ENCODE measurements around the gene DENND1B. TPM values are rescaled to one million over a fixed set of nuclear protein-coding genes. Genes with fewer than 3 reads are reported as not detected.
A peak's percentile ranks its signal among the peaks of the same experiment; 100 is the strongest.
"Not testable (repeated sequence)": the region's sequence is repeated elsewhere in the genome, so short reads cannot be mapped to it uniquely, and the experiment has no call there.

Gene DENND1B
- total RNA-seq, 5 donors from 2014 or later (not counting 1 experiment from before 2014, with no cell fraction given), result 13.6 to 29.8 (median 15.8) TPM

- H3K4me3 Mint-ChIP-seq; H3K36me3 ChIP-seq (ENCODE audit: control insufficient read depth in 2 of 2, extremely low read depth in 1 of 2, insufficient read depth in 1 of 2, low read length in 1 of 2); CTCF ChIA-PET; H3K4me3 ChIP-seq (ENCODE audit: control insufficient read depth in 1 of 2, extremely low read depth in 1 of 2, low read length in 1 of 2); DNase-seq; H3K4me1 ChIP-seq (ENCODE audit: control insufficient read depth in 1 of 2, extremely low read depth in 1 of 2, insufficient read depth in 2 of 2, low read length in 2 of 2); H3K27ac Mint-ChIP-seq; H3K9me3 ChIP-seq; H3K27me3 Mint-ChIP-seq; H3K27me3 ChIP-seq (replicated peaks in 1 of 2; ENCODE audit: control insufficient read depth in 2 of 2, extremely low read depth in 1 of 2, insufficient read depth in 2 of 2, low read length in 1 of 2); H3K27ac ChIP-seq (ENCODE audit: low read length); ATAC-seq (replicated peaks in 1 of 4): not testable (repeated sequence)
- Mint-ChIP-seq H3K36me3 (peaks cover 23% of the 10 kb centered on the region), H3K4me1 (peaks cover 45 to 60% (median 53%) of the 10 kb centered on the region in 3 donors), H3K9me3 (peaks cover 0 to 12% (median 0%) of the 10 kb centered on the region in 3 donors)
- POLR2A ChIA-PET, result interaction anchor here in 1 of 2 donors (0.6 kb wide), 1 partner anchor 46 kb away, joined by 3 read pairs; no protein-coding TSS in a partner anchor
- 90% methylated on average over 1 of the region's 4 CpGs for WGBS (ENCODE audit: insufficient coverage)
These were observed 74.6 kb downstream of the DENND1B start for GRCh38 chr1:197700688-197701087.

GRCh38 chr1:197696372-197696771 is 78.9 kb downstream of the DENND1B start:
- Histone ChIP-seq H3K4me1 (ENCODE audit: control insufficient read depth in 1 of 2, extremely low read depth in 1 of 2, insufficient read depth in 2 of 2, low read length in 2 of 2) (no peaks in the 10 kb centered on the region), H3K27ac (ENCODE audit: low read length) (no peak overlapping the region), H3K27me3 (replicated peaks in 1 of 2; ENCODE audit: control insufficient read depth in 2 of 2, extremely low read depth in 1 of 2, insufficient read depth in 2 of 2, low read length in 1 of 2) (no peaks in the 10 kb centered on the region), H3K9me3 (no peaks in the 10 kb centered on the region), H3K36me3 (ENCODE audit: control insufficient read depth in 2 of 2, extremely low read depth in 1 of 2, insufficient read depth in 1 of 2, low read length in 1 of 2) (no peaks in the 10 kb centered on the region), H3K4me3 (ENCODE audit: control insufficient read depth in 1 of 2, extremely low read depth in 1 of 2, low read length in 1 of 2) (no peak overlapping the region)
- H3K27ac Mint-ChIP-seq, result no peak overlapping the region
- DNase-seq (no peak), ATAC-seq (replicated peaks in 1 of 4) (no peak)
- no peak overlapping the region for H3K4me3 Mint-ChIP-seq
- peaks cover 0 to 12% (median 0%) of the 10 kb centered on the region in 3 donors for H3K9me3 Mint-ChIP-seq
- no peaks in the 10 kb centered on the region for H3K27me3 Mint-ChIP-seq
- POLR2A ChIA-PET, result no interaction called here
- WGBS (ENCODE audit: insufficient coverage), result no CpG with 5 or more reads among the region's 2 CpGs
- H3K36me3 Mint-ChIP-seq, result peaks cover 17% of the 10 kb centered on the region
- peaks cover 46 to 63% (median 59%) of the 10 kb centered on the region in 3 donors for H3K4me1 Mint-ChIP-seq
- CTCF ChIA-PET, result interaction anchor here in 1 of 2 donors (0.6 kb wide), 1 partner anchor 216 kb away, joined by 3 read pairs; no protein-coding TSS in a partner anchor

- H3K4me1 Mint-ChIP-seq, result peaks cover 46 to 63% (median 61%) of the 10 kb centered on the region in 3 donors
- no peak overlapping the region for H3K27ac Mint-ChIP-seq
- DNase-seq (no peak), ATAC-seq (replicated peaks in 1 of 4) (no peak)
- H3K27me3 Mint-ChIP-seq, result no peaks in the 10 kb centered on the region
- Histone ChIP-seq H3K36me3 (ENCODE audit: control insufficient read depth in 2 of 2, extremely low read depth in 1 of 2, insufficient read depth in 1 of 2, low read length in 1 of 2) (no peaks in the 10 kb centered on the region), H3K9me3 (no peaks in the 10 kb centered on the region), H3K27me3 (replicated peaks in 1 of 2; ENCODE audit: control insufficient read depth in 2 of 2, extremely low read depth in 1 of 2, insufficient read depth in 2 of 2, low read length in 1 of 2) (no peaks in the 10 kb centered on the region), H3K4me3 (ENCODE audit: control insufficient read depth in 1 of 2, extremely low read depth in 1 of 2, low read length in 1 of 2) (no peak overlapping the region), H3K4me1 (ENCODE audit: control insufficient read depth in 1 of 2, extremely low read depth in 1 of 2, insufficient read depth in 2 of 2, low read length in 2 of 2) (no peaks in the 10 kb centered on the region), H3K27ac (ENCODE audit: low read length) (no peak overlapping the region)
- peaks cover 16% of the 10 kb centered on the region for H3K36me3 Mint-ChIP-seq
- H3K4me3 Mint-ChIP-seq, result no peak overlapping the region
- H3K9me3 Mint-ChIP-seq, result peaks cover 0 to 9% (median 0%) of the 10 kb centered on the region in 3 donors
- POLR2A ChIA-PET, result no interaction called here
- CTCF ChIA-PET, result no interaction called here
These were observed 79.3 kb downstream of the DENND1B start for GRCh38 chr1:197695961-197696360.

- ATAC-seq (replicated peaks in 1 of 4) (no peak), DNase-seq (peak in 1 of 35 experiments; percentile 6)
- H3K27me3 Mint-ChIP-seq, result no peaks in the 10 kb centered on the region
- peaks cover 16 to 39% (median 36%) of the 10 kb centered on the region in 3 donors for H3K4me1 Mint-ChIP-seq
- H3K4me1 ChIP-seq (ENCODE audit: control insufficient read depth in 1 of 2, extremely low read depth in 1 of 2, insufficient read depth in 2 of 2, low read length in 2 of 2), result no peaks in the 10 kb centered on the region
- no peaks in the 10 kb centered on the region for H3K36me3 ChIP-seq (ENCODE audit: control insufficient read depth in 2 of 2, extremely low read depth in 1 of 2, insufficient read depth in 1 of 2, low read length in 1 of 2)
- H3K4me3 ChIP-seq (ENCODE audit: control insufficient read depth in 1 of 2, extremely low read depth in 1 of 2, low read length in 1 of 2), result no peak overlapping the region
- peaks cover 35% of the 10 kb centered on the region for H3K36me3 Mint-ChIP-seq
- no peak overlapping the region for H3K4me3 Mint-ChIP-seq
- no peaks in the 10 kb centered on the region for H3K9me3 ChIP-seq
- CTCF ChIA-PET, result no interaction called here
- H3K27ac ChIP-seq (ENCODE audit: low read length), result no peak overlapping the region
- H3K27me3 ChIP-seq (replicated peaks in 1 of 2; ENCODE audit: control insufficient read depth in 2 of 2, extremely low read depth in 1 of 2, insufficient read depth in 2 of 2, low read length in 1 of 2), result no peaks in the 10 kb centered on the region
- H3K27ac Mint-ChIP-seq, result no peak overlapping the region
- POLR2A ChIA-PET, result interaction anchor here in 1 of 2 donors (0.6 kb wide), 1 partner anchor 57 kb away, joined by 3 read pairs; no protein-coding TSS in a partner anchor
- peaks cover 7 to 16% (median 11%) of the 10 kb centered on the region in 3 donors for H3K9me3 Mint-ChIP-seq
These were observed 82.3 kb downstream of the DENND1B start for GRCh38 chr1:197692965-197693364.

- Mint-ChIP-seq H3K9me3 (peaks cover 7 to 16% (median 11%) of the 10 kb centered on the region in 3 donors), H3K27me3 (no peaks in the 10 kb centered on the region), H3K4me3 (no peak overlapping the region), H3K27ac (no peak overlapping the region), H3K4me1 (peaks cover 14 to 33% (median 29%) of the 10 kb centered on the region in 3 donors), H3K36me3 (peaks cover 40% of the 10 kb centered on the region)
- H3K9me3 ChIP-seq, result no peaks in the 10 kb centered on the region
- DNase-seq (no peak), ATAC-seq (replicated peaks in 1 of 4) (no peak)
- H3K4me1 ChIP-seq (ENCODE audit: control insufficient read depth in 1 of 2, extremely low read depth in 1 of 2, insufficient read depth in 2 of 2, low read length in 2 of 2), result no peaks in the 10 kb centered on the region
- ChIA-PET POLR2A (no interaction called here), CTCF (no interaction called here)
- H3K27ac ChIP-seq (ENCODE audit: low read length), result no peak overlapping the region
- no CpG with 5 or more reads among the region's 1 CpG for WGBS (ENCODE audit: insufficient coverage)
- no peaks in the 10 kb centered on the region for H3K36me3 ChIP-seq (ENCODE audit: control insufficient read depth in 2 of 2, extremely low read depth in 1 of 2, insufficient read depth in 1 of 2, low read length in 1 of 2)
- no peak overlapping the region for H3K4me3 ChIP-seq (ENCODE audit: control insufficient read depth in 1 of 2, extremely low read depth in 1 of 2, low read length in 1 of 2)
- no peaks in the 10 kb centered on the region for H3K27me3 ChIP-seq (replicated peaks in 1 of 2; ENCODE audit: control insufficient read depth in 2 of 2, extremely low read depth in 1 of 2, insufficient read depth in 2 of 2, low read length in 1 of 2)
These were observed 83.5 kb downstream of the DENND1B start for GRCh38 chr1:197691816-197692215.

GRCh38 chr1:197690074-197690473 is 85.2 kb downstream of the DENND1B start:
- Histone ChIP-seq H3K4me3 (ENCODE audit: control insufficient read depth in 1 of 2, extremely low read depth in 1 of 2, low read length in 1 of 2) (no peak overlapping the region), H3K4me1 (ENCODE audit: control insufficient read depth in 1 of 2, extremely low read depth in 1 of 2, insufficient read depth in 2 of 2, low read length in 2 of 2) (no peaks in the 10 kb centered on the region), H3K27ac (ENCODE audit: low read length) (no peak overlapping the region), H3K36me3 (ENCODE audit: control insufficient read depth in 2 of 2, extremely low read depth in 1 of 2, insufficient read depth in 1 of 2, low read length in 1 of 2) (no peaks in the 10 kb centered on the region), H3K27me3 (replicated peaks in 1 of 2; ENCODE audit: control insufficient read depth in 2 of 2, extremely low read depth in 1 of 2, insufficient read depth in 2 of 2, low read length in 1 of 2) (no peaks in the 10 kb centered on the region), H3K9me3 (no peaks in the 10 kb centered on the region)
- WGBS (ENCODE audit: insufficient coverage), result 100% methylated on average over 3 of the region's 3 CpGs
- DNase-seq (no peak), ATAC-seq (replicated peaks in 1 of 4) (no peak)
- ChIA-PET POLR2A (no interaction called here), CTCF (no interaction called here)
- no peaks in the 10 kb centered on the region for H3K27me3 Mint-ChIP-seq
- no peak overlapping the region for H3K4me3 Mint-ChIP-seq
- H3K4me1 Mint-ChIP-seq, result peaks cover 16 to 37% (median 29%) of the 10 kb centered on the region in 3 donors
- no peak overlapping the region for H3K27ac Mint-ChIP-seq
- peaks cover 40% of the 10 kb centered on the region for H3K36me3 Mint-ChIP-seq
- peaks cover 7 to 16% (median 11%) of the 10 kb centered on the region in 3 donors for H3K9me3 Mint-ChIP-seq

GRCh38 chr1:197688233-197688632 is 87.0 kb downstream of the DENND1B start:
- Mint-ChIP-seq H3K27me3 (no peaks in the 10 kb centered on the region), H3K36me3 (peaks cover 40% of the 10 kb centered on the region), H3K4me1 (peaks cover 16 to 32% (median 23%) of the 10 kb centered on the region in 3 donors), H3K27ac (no peak overlapping the region), H3K9me3 (peaks cover 7 to 16% (median 11%) of the 10 kb centered on the region in 3 donors), H3K4me3 (no peak overlapping the region)
- ATAC-seq (replicated peaks in 1 of 4) (no peak), DNase-seq (no peak)
- ChIA-PET POLR2A (interaction anchor here in 1 of 2 donors (0.6 kb wide), 1 partner anchor 30 kb away, joined by 4 read pairs; no protein-coding TSS in a partner anchor), CTCF (no interaction called here)
- Histone ChIP-seq H3K4me1 (ENCODE audit: control insufficient read depth in 1 of 2, extremely low read depth in 1 of 2, insufficient read depth in 2 of 2, low read length in 2 of 2) (no peaks in the 10 kb centered on the region), H3K27me3 (replicated peaks in 1 of 2; ENCODE audit: control insufficient read depth in 2 of 2, extremely low read depth in 1 of 2, insufficient read depth in 2 of 2, low read length in 1 of 2) (no peaks in the 10 kb centered on the region), H3K36me3 (ENCODE audit: control insufficient read depth in 2 of 2, extremely low read depth in 1 of 2, insufficient read depth in 1 of 2, low read length in 1 of 2) (no peaks in the 10 kb centered on the region), H3K9me3 (no peaks in the 10 kb centered on the region), H3K4me3 (ENCODE audit: control insufficient read depth in 1 of 2, extremely low read depth in 1 of 2, low read length in 1 of 2) (no peak overlapping the region), H3K27ac (ENCODE audit: low read length) (no peak overlapping the region)
- no CpG with 5 or more reads among the region's 1 CpG for WGBS (ENCODE audit: insufficient coverage)

Measured in T-cell (primary cell).